ENCODE data around the gene ASCC1. TPM values are rescaled to one million over a fixed set of nuclear protein-coding genes. Genes with fewer than 3 reads are reported as not detected.

ASCC1 gene
- total RNA-seq, 4 donors from 2014 or later: 23.5 to 37.8 (median 29.8) TPM

DNA sequence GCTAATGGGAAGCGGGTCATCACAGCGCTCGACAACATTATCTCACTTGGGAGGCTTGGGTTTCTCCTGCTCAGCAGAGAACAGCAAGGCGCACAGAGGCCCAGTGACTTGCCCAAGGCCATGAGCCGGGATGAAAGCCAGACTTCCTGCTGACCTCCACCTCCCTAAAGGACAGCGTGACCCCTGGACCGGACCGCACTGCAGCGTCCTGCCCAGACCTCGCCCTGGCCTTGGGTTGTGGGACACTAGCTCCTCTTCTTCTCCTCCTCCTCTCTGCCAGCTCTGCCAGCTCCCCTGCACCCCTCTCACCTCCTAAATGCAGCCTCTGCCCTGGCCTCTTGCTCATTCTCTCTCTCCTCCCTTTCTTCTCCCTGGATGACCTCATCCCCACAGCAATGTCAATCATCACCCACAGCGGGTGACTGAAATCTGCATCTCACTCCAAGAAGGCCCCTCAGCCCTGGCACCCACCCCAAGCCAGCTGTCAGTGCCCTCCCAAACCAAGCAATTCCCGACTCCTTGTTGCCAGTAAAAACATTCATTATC lies 147.1 kb downstream of the ASCC1 start:
- H3K27ac ChIP-seq (replicated peaks in 1 of 4): no peak overlapping the region
- H3K4me1 ChIP-seq: peaks cover 0 to 16% (median 12%) of the 10 kb centered on the region in 4 donors
- TF ChIP-seq, protein P1, sequence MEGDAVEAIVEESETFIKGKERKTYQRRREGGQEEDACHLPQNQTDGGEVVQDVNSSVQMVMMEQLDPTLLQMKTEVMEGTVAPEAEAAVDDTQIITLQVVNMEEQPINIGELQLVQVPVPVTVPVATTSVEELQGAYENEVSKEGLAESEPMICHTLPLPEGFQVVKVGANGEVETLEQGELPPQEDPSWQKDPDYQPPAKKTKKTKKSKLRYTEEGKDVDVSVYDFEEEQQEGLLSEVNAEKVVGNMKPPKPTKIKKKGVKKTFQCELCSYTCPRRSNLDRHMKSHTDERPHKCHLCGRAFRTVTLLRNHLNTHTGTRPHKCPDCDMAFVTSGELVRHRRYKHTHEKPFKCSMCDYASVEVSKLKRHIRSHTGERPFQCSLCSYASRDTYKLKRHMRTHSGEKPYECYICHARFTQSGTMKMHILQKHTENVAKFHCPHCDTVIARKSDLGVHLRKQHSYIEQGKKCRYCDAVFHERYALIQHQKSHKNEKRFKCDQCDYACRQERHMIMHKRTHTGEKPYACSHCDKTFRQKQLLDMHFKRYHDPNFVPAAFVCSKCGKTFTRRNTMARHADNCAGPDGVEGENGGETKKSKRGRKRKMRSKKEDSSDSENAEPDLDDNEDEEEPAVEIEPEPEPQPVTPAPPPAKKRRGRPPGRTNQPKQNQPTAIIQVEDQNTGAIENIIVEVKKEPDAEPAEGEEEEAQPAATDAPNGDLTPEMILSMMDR (IDR thresholded peaks at IDR 0.05): no peak
- no peak for TF ChIP-seq EP300 (IDR thresholded peaks at IDR 0.05)
- TF ChIP-seq POLR2AphosphoS5 (IDR thresholded peaks at IDR 0.05): no peak
- no peak for TF ChIP-seq POLR2A (IDR thresholded peaks at IDR 0.05; ENCODE audit: low read depth)
- DNase-seq (ENCODE audit: extremely low spot score): no peak
- peaks cover 0 to 7% (median 0%) of the 10 kb centered on the region in 4 donors for H3K36me3 ChIP-seq
- H3K4me3 ChIP-seq: no peak overlapping the region
- peaks cover 0 to 4% (median 0%) of the 10 kb centered on the region in 4 donors for H3K9me3 ChIP-seq
- WGBS: 91% methylated on average over 11 of the region's 12 CpGs
- intact Hi-C loops (cut with DNase I): no loop called here
- H3K27me3 ChIP-seq: no peaks in the 10 kb centered on the region

DNA sequence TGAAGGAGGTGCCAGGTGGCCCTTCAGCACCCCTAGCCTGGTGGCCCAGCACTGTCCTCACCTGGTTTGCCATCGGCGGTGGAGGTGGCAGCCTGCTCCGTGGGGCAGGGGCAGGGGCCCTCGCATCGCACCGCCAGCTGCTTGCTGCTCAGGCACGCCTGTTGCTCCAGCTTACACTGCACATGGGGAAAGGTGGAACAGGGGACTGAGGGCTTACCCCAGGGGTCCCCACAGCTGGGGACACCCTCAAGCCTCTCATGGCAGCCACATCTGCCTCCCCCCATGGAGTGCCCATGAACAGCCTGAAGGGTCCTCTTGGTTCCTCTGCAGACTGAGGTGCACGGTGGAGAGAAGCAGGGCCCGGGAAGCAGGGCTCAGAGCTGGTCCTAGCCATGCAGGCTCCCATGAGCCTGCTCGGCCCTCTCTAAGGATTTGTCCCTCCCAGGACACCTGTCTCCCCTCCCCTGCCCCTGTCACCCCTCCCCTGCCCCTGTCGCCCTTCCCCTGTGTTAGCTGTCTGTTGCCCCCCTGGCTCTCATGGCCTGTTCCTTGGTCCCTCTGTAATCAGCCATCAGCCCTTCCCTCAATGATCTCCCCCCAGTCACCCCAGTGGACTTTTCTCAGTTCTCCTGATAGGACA lies 147.8 kb downstream of the ASCC1 start:
- peaks cover 0 to 7% (median 0%) of the 10 kb centered on the region in 4 donors for H3K36me3 ChIP-seq
- DNase-seq (ENCODE audit: extremely low spot score): no peak
- TF ChIP-seq POLR2A (IDR thresholded peaks at IDR 0.05; ENCODE audit: low read depth): no peak
- H3K9me3 ChIP-seq: peaks cover 0 to 4% (median 0%) of the 10 kb centered on the region in 4 donors
- no peaks in the 10 kb centered on the region for H3K27me3 ChIP-seq
- no peak overlapping the region for H3K27ac ChIP-seq (replicated peaks in 1 of 4)
- 97% methylated on average over 11 of the region's 11 CpGs for WGBS
- H3K4me1 ChIP-seq: peaks cover 0 to 16% (median 10%) of the 10 kb centered on the region in 4 donors
- intact Hi-C loops (cut with DNase I): no loop called here
- no peak overlapping the region for H3K4me3 ChIP-seq

DNA sequence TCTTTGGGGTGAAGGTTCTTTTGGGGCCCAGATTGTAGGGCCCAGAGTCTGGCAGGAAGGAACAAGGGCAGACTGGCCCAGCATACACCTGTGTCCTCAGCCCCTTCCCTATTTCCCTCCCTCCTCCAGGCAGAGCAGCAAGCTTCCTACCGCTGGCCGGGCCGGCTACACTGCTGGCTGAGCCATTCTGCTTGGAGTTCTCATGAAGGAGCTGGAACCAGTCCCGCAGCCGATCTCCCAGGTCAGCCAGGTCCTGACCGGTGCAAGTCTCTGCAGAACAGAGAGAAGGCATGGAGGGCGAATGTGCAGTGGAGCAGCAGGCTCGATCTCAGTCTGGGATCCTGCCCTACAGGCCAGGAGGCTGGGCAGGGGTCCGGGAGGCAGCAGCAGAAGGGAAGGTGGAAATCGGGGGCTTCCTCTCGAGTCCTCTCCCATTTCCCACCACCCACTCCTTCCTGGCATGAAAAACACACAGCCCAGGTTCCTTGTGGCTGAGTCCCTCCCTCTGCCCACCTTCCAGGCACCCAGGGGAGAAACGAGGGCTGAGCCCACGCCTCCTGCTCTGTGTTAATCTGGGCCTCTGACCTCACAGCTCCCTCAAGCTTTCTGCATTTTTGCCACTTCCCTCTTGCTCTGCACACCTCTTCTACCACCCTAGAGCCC lies 148.5 kb downstream of the ASCC1 start:
- 84% methylated on average over 12 of the region's 13 CpGs for WGBS
- Histone ChIP-seq H3K4me3 (no peak overlapping the region), H3K36me3 (peaks cover 0 to 7% (median 0%) of the 10 kb centered on the region in 4 donors), H3K9me3 (peaks cover 0 to 4% (median 0%) of the 10 kb centered on the region in 4 donors), H3K4me1 (peaks cover 0 to 16% (median 10%) of the 10 kb centered on the region in 4 donors), H3K27ac (replicated peaks in 1 of 4) (no peak overlapping the region), H3K27me3 (no peaks in the 10 kb centered on the region)
- DNase-seq (ENCODE audit: extremely low spot score): no peak
- TF ChIP-seq EP300 (IDR thresholded peaks at IDR 0.05) (no peak), POLR2A (IDR thresholded peaks at IDR 0.05; ENCODE audit: low read depth) (no peak), POLR2AphosphoS5 (IDR thresholded peaks at IDR 0.05) (no peak)
- TF ChIP-seq, protein P1 (IDR thresholded peaks at IDR 0.05): no peak
- intact Hi-C loops (cut with DNase I): no loop called here

DNA sequence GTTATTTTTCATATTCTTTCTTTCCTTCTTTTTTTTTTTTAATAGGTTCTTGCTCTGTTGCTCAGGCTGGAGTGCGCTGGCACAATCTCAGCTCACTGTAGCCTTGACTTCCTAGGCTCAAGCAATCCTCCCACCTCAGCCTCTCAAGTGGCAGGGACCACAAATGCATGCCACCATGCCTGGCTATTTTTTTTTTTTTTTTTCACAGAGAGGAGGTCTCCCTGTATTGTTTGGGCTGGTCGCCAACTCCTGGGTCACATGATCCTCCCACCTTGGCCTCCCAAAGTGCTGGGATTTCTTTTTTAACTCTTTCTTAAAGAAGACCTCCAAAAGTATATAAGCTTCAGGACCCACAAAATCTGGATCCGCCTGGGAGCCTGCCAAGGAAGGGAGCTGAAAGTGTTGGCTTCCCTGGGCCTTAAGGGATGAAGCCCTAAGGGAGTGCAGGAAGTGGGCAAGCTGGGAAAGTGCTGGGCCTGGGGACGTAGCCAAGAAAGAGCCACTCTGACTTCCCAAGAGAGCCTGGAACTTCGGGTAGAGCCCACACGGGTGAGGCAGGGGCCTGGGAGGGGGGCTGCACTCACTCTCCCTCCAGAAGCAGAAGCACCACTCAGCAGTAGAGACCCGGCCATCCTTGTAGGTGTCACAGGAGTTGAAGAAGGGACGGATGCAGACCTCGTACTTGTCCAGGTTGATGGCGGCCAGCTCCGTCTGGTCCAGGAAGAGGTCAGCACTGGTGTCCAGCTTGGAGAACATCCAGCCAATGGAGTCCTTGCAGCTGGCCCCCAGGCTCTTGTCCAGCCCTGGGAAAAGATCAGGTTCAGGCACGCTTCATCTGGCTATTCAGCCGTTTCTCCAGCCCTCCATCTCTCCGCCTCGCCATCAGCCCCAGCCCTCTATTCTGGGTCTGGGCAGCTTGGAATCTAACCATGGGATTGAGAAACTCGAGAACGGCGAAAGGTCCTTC lies 149.5 kb downstream of the ASCC1 start:
- no peak for TF ChIP-seq POLR2A (IDR thresholded peaks at IDR 0.05; ENCODE audit: low read depth)
- TF ChIP-seq, protein P1 (IDR thresholded peaks at IDR 0.05): no peak
- TF ChIP-seq POLR2AphosphoS5 (IDR thresholded peaks at IDR 0.05): no peak
- TF ChIP-seq EP300 (IDR thresholded peaks at IDR 0.05): no peak
- no peak for DNase-seq (ENCODE audit: extremely low spot score)
- 80% methylated on average over 13 of the region's 18 CpGs for WGBS
- Histone ChIP-seq H3K36me3 (peaks cover 0 to 7% (median 0%) of the 10 kb centered on the region in 4 donors), H3K4me3 (no peak overlapping the region), H3K9me3 (no peaks in the 10 kb centered on the region), H3K27me3 (no peaks in the 10 kb centered on the region), H3K4me1 (peaks cover 0 to 16% (median 10%) of the 10 kb centered on the region in 4 donors), H3K27ac (replicated peaks in 1 of 4) (peak overlapping the region in 1 of 4 donors; percentile 43)
- intact Hi-C loops (cut with DNase I): no loop called here

Measured in esophagus muscularis mucosa (tissue), 4 donors.